WTC11 (cell line): ENCODE results near the gene TAL2. TPM values are rescaled to one million over a fixed set of nuclear protein-coding genes. Genes with fewer than 3 reads are reported as not detected.

Experiments used
- ATAC-seq: fragments of 200-7000 bp; cut with Tn5 transposase; 2 replicates; pipeline ENCODE4 v1.10.0; 2021; ENCODE audit warnings: mild to moderate bottlenecking, moderate library complexity
- CTCF ChIA-PET: fragments of 300-600 bp; sonication (Branson Sonifier 250); formaldehyde crosslinking; loops from one replicate; lab custom pipeline; 2021; ENCODE audit warnings: antibody characterized with exemption; lab: Charles Lee
- POLR2A ChIA-PET: fragments of 350-600 bp; sonication (Branson Sonifier 250); formaldehyde crosslinking; loops from one replicate; lab custom pipeline; 2021; ENCODE audit warnings: antibody characterized with exemption; lab: Charles Lee
- DNase-seq: peaks from one replicate; pipeline ENCODE4 v3.0.0; 2021; ENCODE audit warnings: low spot score
- H3K27ac Mint-ChIP-seq: 2 replicates; pipeline ENCODE4 v1.8.0; 2021; ENCODE audit warnings: mixed read lengths
- H3K27me3 Mint-ChIP-seq: 2 replicates; pipeline ENCODE4 v1.8.0; 2021; ENCODE audit warnings: low read depth, mild to moderate bottlenecking, moderate library complexity, mixed read lengths
- H3K36me3 Mint-ChIP-seq: 2 replicates; pipeline ENCODE4 v1.8.0; 2021; ENCODE audit warnings: mixed read lengths
- H3K4me1 Mint-ChIP-seq: 2 replicates; pipeline ENCODE4 v1.8.0; 2022; ENCODE audit warnings: mixed read lengths
- H3K4me3 Mint-ChIP-seq: 2 replicates; pipeline ENCODE4 v1.8.0; 2021; ENCODE audit warnings: mild to moderate bottlenecking, moderate library complexity, mixed read lengths
- H3K9me3 Mint-ChIP-seq: 2 replicates; pipeline ENCODE4 v1.8.0; 2021; ENCODE audit warnings: mixed read lengths
- ATF1 ChIP-seq: sonication (generic); formaldehyde crosslinking; IDR thresholded peaks from 2 replicates; pipeline ENCODE4 v1.8.1; 2023; ENCODE audit warnings: mild to moderate bottlenecking, moderate library complexity, missing genetic modification reagents
- CREM ChIP-seq: sonication (generic); formaldehyde crosslinking; IDR thresholded peaks from 2 replicates; pipeline ENCODE4 v1.8.1; 2022; ENCODE audit warnings: mild to moderate bottlenecking, missing genetic modification reagents, moderate library complexity
- ETV6 ChIP-seq: sonication (generic); formaldehyde crosslinking; IDR thresholded peaks from 2 replicates; pipeline ENCODE4 v1.8.1; 2022; ENCODE audit warnings: mild to moderate bottlenecking, missing genetic modification reagents
- FOXJ3 ChIP-seq: sonication (generic); formaldehyde crosslinking; IDR thresholded peaks from 2 replicates; pipeline ENCODE4 v1.9.0; 2021; ENCODE audit warnings: missing genetic modification reagents, mild to moderate bottlenecking, borderline replicate concordance
- FOXK1 ChIP-seq: sonication (generic); formaldehyde crosslinking; IDR thresholded peaks from 2 replicates; pipeline ENCODE4 v1.8.0; 2022; ENCODE audit warnings: mild to moderate bottlenecking, moderate library complexity, missing genetic modification reagents
- GRHL2 ChIP-seq: fragments of 250-450 bp; sonication (Bioruptor Pico); IDR thresholded peaks from 2 replicates; pipeline ENCODE4 v1.8.0; 2022; ENCODE audit warnings: mild to moderate bottlenecking, moderate library complexity; ENCODE audit not compliant: insufficient replicate concordance, severe bottlenecking
- MXD4 ChIP-seq: fragments of 250-450 bp; sonication (Bioruptor Pico); IDR thresholded peaks from 2 replicates; pipeline ENCODE4 v1.8.0; 2021; ENCODE audit warnings: mild to moderate bottlenecking, moderate library complexity, borderline replicate concordance
- RELA ChIP-seq: sonication (generic); formaldehyde crosslinking; IDR thresholded peaks from 2 replicates; pipeline ENCODE4 v1.8.1; 2022; ENCODE audit warnings: missing genetic modification reagents, mild to moderate bottlenecking, borderline replicate concordance
- SP1 ChIP-seq: sonication (generic); formaldehyde crosslinking; conservative IDR thresholded peaks from 2 replicates; pipeline ENCODE4 v1.8.1; 2022; ENCODE audit warnings: missing genetic modification reagents
- ZNF138 ChIP-seq: sonication (generic); formaldehyde crosslinking; conservative IDR thresholded peaks from 2 replicates; pipeline ENCODE4 v1.8.1; 2022; ENCODE audit warnings: mild to moderate bottlenecking, moderate library complexity, missing genetic modification reagents
- total RNA-seq: library from RNA; stranded (reverse); gene quantifications from 3 replicates; pipeline ENCODE4 v1.2.3, GENCODE V29; 2021
- TF ChIP-seq, protein P1 (sequence below): sonication (generic); formaldehyde crosslinking; IDR thresholded peaks from 2 replicates; pipeline ENCODE4 v1.8.1; 2022; ENCODE audit warnings: mild to moderate bottlenecking, missing genetic modification reagents, moderate library complexity, borderline replicate concordance
- TF ChIP-seq, protein P2 (sequence below): sonication (generic); formaldehyde crosslinking; IDR thresholded peaks from 2 replicates; pipeline ENCODE4 v1.8.1; 2022; ENCODE audit warnings: mild to moderate bottlenecking, moderate library complexity, missing genetic modification reagents
- TF ChIP-seq, protein P3 (sequence below): fragments of 250-450 bp; sonication (Bioruptor Pico); IDR thresholded peaks from 2 replicates; pipeline ENCODE4 v1.9.0; 2021; ENCODE audit warnings: mild to moderate bottlenecking
- TF ChIP-seq, protein P4 (sequence below): sonication (generic); formaldehyde crosslinking; IDR thresholded peaks from 2 replicates; pipeline ENCODE4 v1.8.1; 2023; ENCODE audit warnings: mild to moderate bottlenecking, moderate library complexity, missing genetic modification reagents
- TF ChIP-seq, protein P5 (sequence below): sonication (generic); formaldehyde crosslinking; IDR thresholded peaks from 2 replicates; pipeline ENCODE4 v1.8.0; 2023; ENCODE audit warnings: missing genetic modification reagents, mild to moderate bottlenecking, borderline replicate concordance
- TF ChIP-seq, protein P6 (sequence below): sonication (generic); formaldehyde crosslinking; IDR thresholded peaks from 2 replicates; pipeline ENCODE4 v1.8.0; 2023; ENCODE audit warnings: mild to moderate bottlenecking, missing genetic modification reagents

TAL2 gene
- total RNA-seq, 1 experiment from 2014 or later, result not detected

DNA sequence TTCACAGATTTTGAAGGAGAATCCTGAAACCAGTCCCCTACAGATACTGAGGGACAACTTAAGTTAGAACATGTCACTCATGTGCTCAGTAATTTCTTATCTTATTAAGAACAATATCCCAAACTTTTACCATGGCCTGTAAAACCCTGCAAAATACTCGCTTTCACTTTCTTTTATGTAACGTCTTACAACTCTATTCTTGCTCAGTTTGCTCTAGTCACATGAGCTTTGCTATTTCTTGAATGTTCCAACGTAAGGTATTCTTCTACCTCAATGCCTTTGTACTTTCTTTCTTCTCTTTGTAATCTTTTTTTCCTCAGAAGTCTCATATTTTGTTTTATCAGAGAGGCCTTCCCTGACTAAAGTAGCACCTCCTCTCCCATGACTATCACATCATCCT, 46.1 kb downstream of the TAL2 start (continued):
- TF ChIP-seq, protein P1, sequence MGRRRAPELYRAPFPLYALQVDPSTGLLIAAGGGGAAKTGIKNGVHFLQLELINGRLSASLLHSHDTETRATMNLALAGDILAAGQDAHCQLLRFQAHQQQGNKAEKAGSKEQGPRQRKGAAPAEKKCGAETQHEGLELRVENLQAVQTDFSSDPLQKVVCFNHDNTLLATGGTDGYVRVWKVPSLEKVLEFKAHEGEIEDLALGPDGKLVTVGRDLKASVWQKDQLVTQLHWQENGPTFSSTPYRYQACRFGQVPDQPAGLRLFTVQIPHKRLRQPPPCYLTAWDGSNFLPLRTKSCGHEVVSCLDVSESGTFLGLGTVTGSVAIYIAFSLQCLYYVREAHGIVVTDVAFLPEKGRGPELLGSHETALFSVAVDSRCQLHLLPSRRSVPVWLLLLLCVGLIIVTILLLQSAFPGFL (CRISPR knock-in tag), result no peak

DNA sequence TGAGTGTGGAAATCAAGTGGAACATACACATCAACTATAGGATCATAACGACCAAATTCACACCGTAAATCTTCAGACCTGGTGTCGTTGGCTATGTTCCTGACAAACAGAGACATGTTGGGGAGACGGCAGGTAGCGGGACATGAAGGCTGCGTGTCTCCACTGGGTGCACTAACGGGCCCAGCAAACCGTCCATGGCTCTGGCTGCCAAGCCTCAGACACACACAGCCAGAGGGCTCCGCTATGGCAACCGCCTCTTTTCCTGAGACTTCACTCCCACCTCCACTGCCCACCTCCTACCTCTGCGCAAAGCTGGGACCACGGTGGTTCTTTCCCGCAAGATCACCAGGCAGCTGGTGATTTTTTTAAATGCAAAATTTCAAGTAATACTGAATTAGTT, 48.4 kb downstream of the TAL2 start:
- ATAC-seq, result no peak
- H3K4me3 Mint-ChIP-seq, result no peak overlapping the region
- CTCF ChIA-PET, result interaction anchor here (1.4 kb wide), 1 partner anchor 20 kb away, joined by 5 read pairs; no protein-coding TSS in a partner anchor
- H3K36me3 Mint-ChIP-seq, result no peaks in the 10 kb centered on the region
- no peaks in the 10 kb centered on the region for H3K4me1 Mint-ChIP-seq
- no peaks in the 10 kb centered on the region for H3K9me3 Mint-ChIP-seq
- POLR2A ChIA-PET, result no interaction called here
- H3K27ac Mint-ChIP-seq, result no peak overlapping the region
- no peak for TF ChIP-seq ZNF138
- TF ChIP-seq, protein P2, sequence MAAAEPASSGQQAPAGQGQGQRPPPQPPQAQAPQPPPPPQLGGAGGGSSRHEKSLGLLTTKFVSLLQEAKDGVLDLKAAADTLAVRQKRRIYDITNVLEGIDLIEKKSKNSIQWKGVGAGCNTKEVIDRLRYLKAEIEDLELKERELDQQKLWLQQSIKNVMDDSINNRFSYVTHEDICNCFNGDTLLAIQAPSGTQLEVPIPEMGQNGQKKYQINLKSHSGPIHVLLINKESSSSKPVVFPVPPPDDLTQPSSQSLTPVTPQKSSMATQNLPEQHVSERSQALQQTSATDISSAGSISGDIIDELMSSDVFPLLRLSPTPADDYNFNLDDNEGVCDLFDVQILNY (CRISPR knock-in tag), result no peak
- TF ChIP-seq FOXK1 (CRISPR knock-in tag), result no peak
- TF ChIP-seq, protein P3, sequence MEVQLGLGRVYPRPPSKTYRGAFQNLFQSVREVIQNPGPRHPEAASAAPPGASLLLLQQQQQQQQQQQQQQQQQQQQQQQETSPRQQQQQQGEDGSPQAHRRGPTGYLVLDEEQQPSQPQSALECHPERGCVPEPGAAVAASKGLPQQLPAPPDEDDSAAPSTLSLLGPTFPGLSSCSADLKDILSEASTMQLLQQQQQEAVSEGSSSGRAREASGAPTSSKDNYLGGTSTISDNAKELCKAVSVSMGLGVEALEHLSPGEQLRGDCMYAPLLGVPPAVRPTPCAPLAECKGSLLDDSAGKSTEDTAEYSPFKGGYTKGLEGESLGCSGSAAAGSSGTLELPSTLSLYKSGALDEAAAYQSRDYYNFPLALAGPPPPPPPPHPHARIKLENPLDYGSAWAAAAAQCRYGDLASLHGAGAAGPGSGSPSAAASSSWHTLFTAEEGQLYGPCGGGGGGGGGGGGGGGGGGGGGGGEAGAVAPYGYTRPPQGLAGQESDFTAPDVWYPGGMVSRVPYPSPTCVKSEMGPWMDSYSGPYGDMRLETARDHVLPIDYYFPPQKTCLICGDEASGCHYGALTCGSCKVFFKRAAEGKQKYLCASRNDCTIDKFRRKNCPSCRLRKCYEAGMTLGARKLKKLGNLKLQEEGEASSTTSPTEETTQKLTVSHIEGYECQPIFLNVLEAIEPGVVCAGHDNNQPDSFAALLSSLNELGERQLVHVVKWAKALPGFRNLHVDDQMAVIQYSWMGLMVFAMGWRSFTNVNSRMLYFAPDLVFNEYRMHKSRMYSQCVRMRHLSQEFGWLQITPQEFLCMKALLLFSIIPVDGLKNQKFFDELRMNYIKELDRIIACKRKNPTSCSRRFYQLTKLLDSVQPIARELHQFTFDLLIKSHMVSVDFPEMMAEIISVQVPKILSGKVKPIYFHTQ (CRISPR knock-in tag), result no peak
- H3K27me3 Mint-ChIP-seq, result no peaks in the 10 kb centered on the region
- no peak for DNase-seq

DNA sequence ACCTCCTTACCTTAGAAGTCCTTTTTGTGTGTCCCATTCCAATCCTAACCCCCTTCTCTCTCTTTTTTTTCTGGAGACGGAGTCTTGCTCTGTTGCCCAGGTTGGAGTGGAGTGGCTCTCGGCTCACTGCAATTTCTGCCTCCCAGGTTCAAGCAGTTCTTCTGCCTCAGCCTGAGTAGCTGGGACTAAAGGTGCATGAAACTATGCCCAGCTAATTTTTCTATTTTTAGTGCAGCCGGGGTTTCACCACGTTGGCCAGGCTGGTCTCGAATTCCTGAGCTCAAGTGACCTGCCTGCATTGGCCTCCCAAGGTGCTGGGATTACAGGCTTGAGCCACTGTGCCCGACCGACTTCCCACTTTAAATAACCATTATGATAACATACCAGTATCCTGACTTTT, 49.6 kb downstream of the TAL2 start:
- ATAC-seq, result no peak
- CTCF ChIA-PET, result interaction anchor here (0.7 to 1.4 kb wide), 2 partner anchors 21 to 1553 kb away, joined by 4 to 5 read pairs; no protein-coding TSS in a partner anchor
- Mint-ChIP-seq H3K27me3 (no peaks in the 10 kb centered on the region), H3K36me3 (no peaks in the 10 kb centered on the region), H3K4me1 (no peaks in the 10 kb centered on the region), H3K27ac (no peak overlapping the region), H3K9me3 (no peaks in the 10 kb centered on the region), H3K4me3 (no peak overlapping the region)
- POLR2A ChIA-PET, result no interaction called here
- DNase-seq, result no peak
- no peak for TF ChIP-seq ATF1 (CRISPR knock-in tag)
- no peak for TF ChIP-seq FOXJ3 (CRISPR knock-in tag)
- no peak for TF ChIP-seq SP1 (CRISPR knock-in tag)
- TF ChIP-seq CREM (CRISPR knock-in tag), result no peak
- no peak for TF ChIP-seq GRHL2 (CRISPR knock-in tag)
- TF ChIP-seq, protein P4, sequence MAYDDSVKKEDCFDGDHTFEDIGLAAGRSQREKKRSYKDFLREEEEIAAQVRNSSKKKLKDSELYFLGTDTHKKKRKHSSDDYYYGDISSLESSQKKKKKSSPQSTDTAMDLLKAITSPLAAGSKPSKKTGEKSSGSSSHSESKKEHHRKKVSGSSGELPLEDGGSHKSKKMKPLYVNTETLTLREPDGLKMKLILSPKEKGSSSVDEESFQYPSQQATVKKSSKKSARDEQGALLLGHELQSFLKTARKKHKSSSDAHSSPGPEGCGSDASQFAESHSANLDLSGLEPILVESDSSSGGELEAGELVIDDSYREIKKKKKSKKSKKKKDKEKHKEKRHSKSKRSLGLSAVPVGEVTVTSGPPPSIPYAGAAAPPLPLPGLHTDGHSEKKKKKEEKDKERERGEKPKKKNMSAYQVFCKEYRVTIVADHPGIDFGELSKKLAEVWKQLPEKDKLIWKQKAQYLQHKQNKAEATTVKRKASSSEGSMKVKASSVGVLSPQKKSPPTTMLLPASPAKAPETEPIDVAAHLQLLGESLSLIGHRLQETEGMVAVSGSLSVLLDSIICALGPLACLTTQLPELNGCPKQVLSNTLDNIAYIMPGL (CRISPR knock-in tag), result no peak
- TF ChIP-seq, protein P5, sequence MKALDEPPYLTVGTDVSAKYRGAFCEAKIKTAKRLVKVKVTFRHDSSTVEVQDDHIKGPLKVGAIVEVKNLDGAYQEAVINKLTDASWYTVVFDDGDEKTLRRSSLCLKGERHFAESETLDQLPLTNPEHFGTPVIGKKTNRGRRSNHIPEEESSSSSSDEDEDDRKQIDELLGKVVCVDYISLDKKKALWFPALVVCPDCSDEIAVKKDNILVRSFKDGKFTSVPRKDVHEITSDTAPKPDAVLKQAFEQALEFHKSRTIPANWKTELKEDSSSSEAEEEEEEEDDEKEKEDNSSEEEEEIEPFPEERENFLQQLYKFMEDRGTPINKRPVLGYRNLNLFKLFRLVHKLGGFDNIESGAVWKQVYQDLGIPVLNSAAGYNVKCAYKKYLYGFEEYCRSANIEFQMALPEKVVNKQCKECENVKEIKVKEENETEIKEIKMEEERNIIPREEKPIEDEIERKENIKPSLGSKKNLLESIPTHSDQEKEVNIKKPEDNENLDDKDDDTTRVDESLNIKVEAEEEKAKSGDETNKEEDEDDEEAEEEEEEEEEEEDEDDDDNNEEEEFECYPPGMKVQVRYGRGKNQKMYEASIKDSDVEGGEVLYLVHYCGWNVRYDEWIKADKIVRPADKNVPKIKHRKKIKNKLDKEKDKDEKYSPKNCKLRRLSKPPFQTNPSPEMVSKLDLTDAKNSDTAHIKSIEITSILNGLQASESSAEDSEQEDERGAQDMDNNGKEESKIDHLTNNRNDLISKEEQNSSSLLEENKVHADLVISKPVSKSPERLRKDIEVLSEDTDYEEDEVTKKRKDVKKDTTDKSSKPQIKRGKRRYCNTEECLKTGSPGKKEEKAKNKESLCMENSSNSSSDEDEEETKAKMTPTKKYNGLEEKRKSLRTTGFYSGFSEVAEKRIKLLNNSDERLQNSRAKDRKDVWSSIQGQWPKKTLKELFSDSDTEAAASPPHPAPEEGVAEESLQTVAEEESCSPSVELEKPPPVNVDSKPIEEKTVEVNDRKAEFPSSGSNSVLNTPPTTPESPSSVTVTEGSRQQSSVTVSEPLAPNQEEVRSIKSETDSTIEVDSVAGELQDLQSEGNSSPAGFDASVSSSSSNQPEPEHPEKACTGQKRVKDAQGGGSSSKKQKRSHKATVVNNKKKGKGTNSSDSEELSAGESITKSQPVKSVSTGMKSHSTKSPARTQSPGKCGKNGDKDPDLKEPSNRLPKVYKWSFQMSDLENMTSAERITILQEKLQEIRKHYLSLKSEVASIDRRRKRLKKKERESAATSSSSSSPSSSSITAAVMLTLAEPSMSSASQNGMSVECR (CRISPR knock-in tag), result no peak
- TF ChIP-seq, protein P6, sequence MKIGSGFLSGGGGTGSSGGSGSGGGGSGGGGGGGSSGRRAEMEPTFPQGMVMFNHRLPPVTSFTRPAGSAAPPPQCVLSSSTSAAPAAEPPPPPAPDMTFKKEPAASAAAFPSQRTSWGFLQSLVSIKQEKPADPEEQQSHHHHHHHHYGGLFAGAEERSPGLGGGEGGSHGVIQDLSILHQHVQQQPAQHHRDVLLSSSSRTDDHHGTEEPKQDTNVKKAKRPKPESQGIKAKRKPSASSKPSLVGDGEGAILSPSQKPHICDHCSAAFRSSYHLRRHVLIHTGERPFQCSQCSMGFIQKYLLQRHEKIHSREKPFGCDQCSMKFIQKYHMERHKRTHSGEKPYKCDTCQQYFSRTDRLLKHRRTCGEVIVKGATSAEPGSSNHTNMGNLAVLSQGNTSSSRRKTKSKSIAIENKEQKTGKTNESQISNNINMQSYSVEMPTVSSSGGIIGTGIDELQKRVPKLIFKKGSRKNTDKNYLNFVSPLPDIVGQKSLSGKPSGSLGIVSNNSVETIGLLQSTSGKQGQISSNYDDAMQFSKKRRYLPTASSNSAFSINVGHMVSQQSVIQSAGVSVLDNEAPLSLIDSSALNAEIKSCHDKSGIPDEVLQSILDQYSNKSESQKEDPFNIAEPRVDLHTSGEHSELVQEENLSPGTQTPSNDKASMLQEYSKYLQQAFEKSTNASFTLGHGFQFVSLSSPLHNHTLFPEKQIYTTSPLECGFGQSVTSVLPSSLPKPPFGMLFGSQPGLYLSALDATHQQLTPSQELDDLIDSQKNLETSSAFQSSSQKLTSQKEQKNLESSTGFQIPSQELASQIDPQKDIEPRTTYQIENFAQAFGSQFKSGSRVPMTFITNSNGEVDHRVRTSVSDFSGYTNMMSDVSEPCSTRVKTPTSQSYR, result no peak
- no peak for TF ChIP-seq MXD4 (CRISPR knock-in tag)
- no peak for TF ChIP-seq RELA
- TF ChIP-seq ETV6, result no peak
